ENCODE results near the gene APOC3.

DNA sequence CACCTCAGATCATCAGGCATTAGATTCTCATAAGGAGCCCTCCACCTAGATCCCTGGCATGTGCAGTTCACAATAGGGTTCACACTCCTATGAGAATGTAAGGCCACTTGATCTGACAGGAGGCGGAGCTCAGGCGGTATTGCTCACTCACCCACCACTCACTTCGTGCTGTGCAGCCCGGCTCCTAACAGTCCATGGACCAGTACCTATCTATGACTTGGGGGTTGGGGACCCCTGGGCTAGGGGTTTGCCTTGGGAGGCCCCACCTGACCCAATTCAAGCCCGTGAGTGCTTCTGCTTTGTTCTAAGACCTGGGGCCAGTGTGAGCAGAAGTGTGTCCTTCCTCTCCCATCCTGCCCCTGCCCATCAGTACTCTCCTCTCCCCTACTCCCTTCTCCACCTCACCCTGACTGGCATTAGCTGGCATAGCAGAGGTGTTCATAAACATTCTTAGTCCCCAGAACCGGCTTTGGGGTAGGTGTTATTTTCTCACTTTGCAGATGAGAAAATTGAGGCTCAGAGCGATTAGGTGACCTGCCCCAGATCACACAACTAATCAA, 2.2 kb downstream of the APOC3 start:
- no peak for TF ChIP-seq SIN3A (IDR thresholded peaks at IDR 0.05; ENCODE audit: borderline replicate concordance, insufficient read depth, low read length)
- TF ChIP-seq TAF1 (IDR thresholded peaks at IDR 0.05; ENCODE audit: borderline replicate concordance, insufficient read depth, low read length) = no peak
- TF ChIP-seq REST (IDR thresholded peaks at IDR 0.05; ENCODE audit: insufficient read depth in 1 of 2, low read depth in 2 of 2, low read length in 2 of 2) = no peak
- TF ChIP-seq POLR2AphosphoS5 (IDR thresholded peaks at IDR 0.05; ENCODE audit: low read depth, low read length) = no peak
- no peak for TF ChIP-seq FOXP2 (optimal IDR thresholded peaks at IDR 0.05; ENCODE audit: borderline replicate concordance, extremely low read depth, extremely low read length, insufficient read depth)

All from PFSK-1 (cell line).